Skin of body (tissue), 2 donors: ENCODE measurements around the gene MIA2. TPM values are rescaled to one million over a fixed set of nuclear protein-coding genes. Genes with fewer than 3 reads are reported as not detected.
"Not testable (repeated sequence)": the region's sequence is repeated elsewhere in the genome, so short reads cannot be mapped to it uniquely, and the experiment has no call there.

Source experiments
- DNase-seq: peaks from one replicate; lab custom pipeline; 2025; lab: John Stamatoyannopoulos, UW
- total RNA-seq: library from RNA; depleted of rRNA; stranded (reverse); fragments of >200 nt; gene quantifications from one replicate; pipeline ENCODE4 v1.2.3, GENCODE V29; 2014

The MIA2 gene
- total RNA-seq, result 19.9 TPM

- DNase-seq, result no peak
These were observed at the start of gene MIA2 for GRCh38 chr14:39233680-39234326. MIA2 (plus strand) TSS chr14:39233915; CDS start chr14:39234115, 200 bp downstream.

GRCh38 chr14:39184628-39185255 is 49.0 kb upstream of the MIA2 start:
- no peak for DNase-seq

GRCh38 chr14:39185256-39186049 is 48.3 kb upstream of the MIA2 start:
- DNase-seq, result no peak

GRCh38 chr14:39186941-39187525 is 46.7 kb upstream of the MIA2 start:
- no peak for DNase-seq

GRCh38 chr14:39203659-39204606 is 29.8 kb upstream of the MIA2 start:
- no peak for DNase-seq

- DNase-seq, result not testable (repeated sequence)
These were observed 26.3 kb upstream of the MIA2 start for GRCh38 chr14:39207430-39207829.

GRCh38 chr14:39211109-39211741 is 22.5 kb upstream of the MIA2 start:
- no peak for DNase-seq

- DNase-seq, result no peak
These were observed 21.7 kb upstream of the MIA2 start for GRCh38 chr14:39212034-39212433.

- DNase-seq, result no peak
These were observed 21.0 kb upstream of the MIA2 start for GRCh38 chr14:39212693-39213092.

GRCh38 chr14:39217214-39217879 is 16.4 kb upstream of the MIA2 start:
- DNase-seq, result no peak

- no peak for DNase-seq
These were observed 15.4 kb upstream of the MIA2 start for GRCh38 chr14:39218171-39218769.

- no peak for DNase-seq
These were observed 14.6 kb upstream of the MIA2 start for GRCh38 chr14:39219075-39219499.

- DNase-seq, result not testable (repeated sequence)
These were observed 13.2 kb upstream of the MIA2 start for GRCh38 chr14:39220473-39220872.

GRCh38 chr14:39228044-39228443 is 5.7 kb upstream of the MIA2 start:
- DNase-seq, result no peak

- no peak for DNase-seq
These were observed 5.0 kb upstream of the MIA2 start for GRCh38 chr14:39228509-39229221.

- no peak for DNase-seq
These were observed 4.5 kb upstream of the MIA2 start for GRCh38 chr14:39229222-39229543.

- DNase-seq, result no peak
These were observed 4.1 kb upstream of the MIA2 start for GRCh38 chr14:39229601-39230110.

GRCh38 chr14:39230416-39231035 is 3.2 kb upstream of the MIA2 start:
- DNase-seq, result no peak
